CMK (cell line): ENCODE data around the gene CYB561.

Experiments used
- DNase-seq: peaks from one replicate; pipeline ENCODE4 v3.0.0-alpha.2; 2010; ENCODE audit warnings: low read depth

CYB561 gene

DNA sequence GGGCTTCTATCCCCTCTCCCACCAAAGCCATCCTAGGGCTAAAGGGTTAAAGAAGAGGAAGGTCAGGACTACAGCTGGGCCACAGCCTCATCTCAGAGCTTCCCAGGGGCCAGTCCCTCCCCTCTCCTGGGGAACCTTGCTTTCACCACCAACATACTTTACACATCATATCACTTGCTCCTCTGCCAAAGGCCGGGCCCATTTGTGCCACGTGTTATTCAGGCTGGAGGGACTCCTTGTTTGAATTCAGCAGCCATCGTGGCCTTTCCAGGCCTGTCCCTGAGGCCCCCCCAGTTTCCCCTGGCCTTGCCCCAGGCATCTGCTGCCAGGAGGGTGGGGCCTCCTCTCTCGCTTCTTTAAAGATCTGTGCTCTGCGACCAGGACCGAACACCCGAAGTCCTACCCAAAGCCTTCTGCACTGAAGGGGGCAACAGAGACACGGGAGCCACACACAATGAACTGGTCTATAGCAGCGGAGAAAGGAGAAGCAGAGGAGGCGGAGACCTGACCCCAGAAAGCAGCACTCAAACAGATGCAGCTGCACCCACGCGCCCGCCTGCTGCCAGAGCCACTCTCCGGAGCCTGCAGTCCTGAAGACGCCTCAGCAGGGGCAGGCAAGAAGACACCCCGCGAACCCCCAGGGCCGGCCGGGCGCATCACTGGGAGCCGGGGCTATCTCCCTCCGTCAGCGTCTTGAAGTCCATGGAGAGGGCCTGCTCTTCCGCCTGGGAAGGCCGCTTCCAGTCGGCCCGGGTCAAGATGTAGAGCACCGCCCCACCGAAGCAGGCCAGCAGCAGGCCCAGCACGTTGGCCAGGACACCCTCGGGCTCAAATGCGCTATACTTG is 12.1 kb downstream of the CYB561 start:
- DNase-seq = no peak

DNA sequence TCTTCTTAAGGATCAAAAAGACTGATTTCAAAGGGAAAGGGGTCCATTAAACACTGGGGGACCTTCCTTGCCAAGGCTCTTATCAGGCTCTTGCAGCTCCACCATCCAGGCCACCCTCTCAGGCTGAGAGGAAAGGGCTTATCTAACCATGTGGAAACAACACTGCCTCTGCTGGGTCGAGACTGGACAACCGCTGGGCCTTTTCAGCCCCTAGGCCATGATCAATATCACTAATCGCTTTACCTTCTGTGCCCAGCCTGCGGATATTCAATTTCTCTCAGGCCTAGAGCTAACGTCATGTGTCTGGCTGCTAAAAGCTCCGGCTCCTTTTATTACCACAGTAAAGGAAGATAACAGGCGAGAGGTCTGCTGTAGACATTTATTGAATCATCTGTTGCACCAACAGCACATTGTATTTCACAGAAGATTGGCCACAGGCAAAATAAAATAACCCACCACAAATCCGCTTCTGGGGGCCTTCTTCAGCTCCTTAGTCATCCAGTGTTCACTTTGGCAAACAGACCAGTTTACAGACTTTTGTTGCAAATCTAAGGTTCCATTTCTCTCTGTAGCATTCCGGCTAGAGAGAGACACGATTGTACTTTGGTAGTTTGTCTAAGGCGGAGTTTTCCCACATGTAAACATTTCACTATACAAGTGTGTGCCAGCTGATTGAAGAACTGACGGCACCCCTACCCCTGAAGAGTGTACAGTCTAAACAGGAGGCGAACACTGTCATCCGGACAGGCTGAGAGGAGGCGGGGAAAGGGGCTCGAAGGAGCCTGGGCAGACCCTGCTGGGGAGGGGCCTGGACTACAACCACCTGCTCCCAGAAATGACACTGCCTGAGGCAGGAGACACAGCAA is 13.9 kb downstream of the CYB561 start:
- peak; percentile 86 for DNase-seq

DNA sequence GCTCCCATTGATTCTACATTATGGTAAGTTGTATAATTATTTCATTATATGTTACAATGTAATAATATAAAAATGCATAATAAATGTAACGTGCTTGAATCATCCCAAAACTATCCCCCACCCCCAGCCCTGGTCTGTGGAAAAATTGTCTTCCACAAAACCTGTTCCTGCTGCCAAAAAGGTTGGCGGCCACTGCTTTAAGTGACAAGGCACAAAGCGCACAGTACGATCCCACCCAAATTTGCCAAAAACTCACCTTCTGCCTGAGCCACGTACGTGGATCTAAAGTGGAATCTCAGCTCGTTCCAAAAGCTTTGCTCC is 14.5 kb downstream of the CYB561 start:
- DNase-seq = no peak

DNA sequence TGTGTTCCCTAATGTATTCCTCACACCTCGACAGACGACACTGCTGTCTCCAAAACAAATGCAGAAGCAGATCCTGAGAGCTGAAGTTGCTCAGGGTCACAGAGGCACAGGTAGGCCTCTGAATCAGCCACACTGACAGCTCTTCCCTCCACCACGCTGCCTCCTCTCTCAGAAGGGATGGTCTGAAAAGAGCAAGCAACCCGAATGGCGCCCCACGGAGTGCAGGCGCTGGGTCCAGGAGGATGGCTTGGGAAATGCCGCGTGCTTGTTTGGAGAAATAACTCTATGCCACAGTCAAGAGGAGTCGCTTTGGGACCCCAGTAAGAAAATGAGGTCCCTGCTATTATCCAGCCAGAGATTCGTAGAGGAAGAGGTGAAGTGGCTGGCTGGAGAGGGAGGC is 15.9 kb downstream of the CYB561 start:
- no peak for DNase-seq

DNA sequence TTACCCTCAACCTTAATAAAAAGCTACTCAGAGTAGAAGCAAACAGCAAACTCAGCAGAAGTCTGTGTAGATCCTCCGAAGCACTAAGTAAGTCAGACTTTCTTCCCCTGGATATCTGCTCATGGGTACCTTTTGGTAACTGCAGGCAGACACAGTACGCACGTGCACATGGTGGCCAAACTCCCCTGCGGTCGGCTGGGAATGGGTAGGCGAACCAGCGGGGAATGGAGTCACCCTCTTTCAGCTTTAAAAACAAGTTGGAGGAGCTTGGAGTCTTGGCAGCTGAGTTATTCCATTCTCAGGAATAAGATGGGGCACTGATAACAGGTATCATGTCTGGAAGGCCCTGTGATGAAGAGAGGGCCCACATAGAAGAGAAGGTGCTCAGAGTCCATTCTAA is 16.3 kb downstream of the CYB561 start:
- no peak for DNase-seq

DNA sequence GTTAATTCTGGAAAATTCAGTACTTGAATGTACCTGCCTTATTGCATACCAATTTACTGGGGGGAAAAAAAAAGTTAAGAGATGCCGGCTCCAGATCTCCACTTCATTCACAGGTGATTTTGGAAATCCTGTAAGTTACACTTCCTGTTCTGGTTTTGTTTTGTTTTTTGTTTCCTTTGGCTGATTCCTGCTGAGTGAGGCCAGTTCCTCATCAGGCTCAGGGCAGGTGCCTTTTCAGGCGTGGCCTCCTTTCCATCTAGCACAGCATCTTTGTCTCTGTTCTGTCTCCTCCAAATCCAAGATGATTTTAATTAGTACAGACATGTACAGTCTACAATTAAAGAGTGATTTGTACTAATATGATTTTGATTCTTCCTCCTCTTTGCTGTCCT is 19.2 kb downstream of the CYB561 start:
- DNase-seq = no peak

DNA sequence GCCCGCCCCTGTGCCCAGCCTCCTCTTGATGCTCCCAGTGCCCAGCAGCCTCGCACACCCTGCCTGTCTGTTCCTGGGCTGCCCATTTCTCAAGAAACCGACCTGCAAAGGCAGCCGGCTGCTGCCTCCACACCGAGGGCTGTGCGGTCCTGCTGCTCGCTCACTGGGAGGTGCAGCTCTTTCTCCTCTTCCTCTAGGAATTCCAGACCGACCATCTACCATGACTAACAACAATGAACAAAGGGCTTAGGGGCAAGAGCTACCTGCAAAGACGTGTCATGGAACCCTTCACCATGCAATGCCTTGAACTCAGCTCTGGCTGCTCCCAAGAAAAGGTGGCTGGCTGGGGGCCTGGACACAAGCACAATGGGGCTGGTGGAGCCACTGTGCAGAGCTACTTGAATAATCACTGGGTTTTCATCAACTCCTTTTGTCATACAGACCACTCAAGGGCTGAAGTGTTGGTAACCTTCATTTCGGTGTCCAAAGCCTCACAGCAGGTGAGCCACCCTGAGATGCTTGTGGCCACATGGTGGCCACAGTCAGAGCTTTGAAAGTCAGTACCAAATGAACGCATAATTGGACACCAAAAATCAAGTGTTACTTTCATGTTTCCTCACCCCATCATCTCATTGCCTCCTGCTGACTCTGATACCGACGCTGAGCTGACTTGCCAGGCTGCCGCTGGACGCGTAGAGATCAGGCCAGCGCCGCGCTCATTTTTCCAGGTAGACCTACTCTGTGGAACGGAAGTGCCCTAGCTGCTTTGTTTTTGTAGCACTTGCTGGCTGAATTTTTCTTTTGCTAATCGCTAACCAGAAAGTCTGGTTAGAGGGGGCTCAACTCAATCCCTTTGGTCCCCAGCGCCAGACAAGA is 19.8 kb downstream of the CYB561 start:
- no peak for DNase-seq

DNA sequence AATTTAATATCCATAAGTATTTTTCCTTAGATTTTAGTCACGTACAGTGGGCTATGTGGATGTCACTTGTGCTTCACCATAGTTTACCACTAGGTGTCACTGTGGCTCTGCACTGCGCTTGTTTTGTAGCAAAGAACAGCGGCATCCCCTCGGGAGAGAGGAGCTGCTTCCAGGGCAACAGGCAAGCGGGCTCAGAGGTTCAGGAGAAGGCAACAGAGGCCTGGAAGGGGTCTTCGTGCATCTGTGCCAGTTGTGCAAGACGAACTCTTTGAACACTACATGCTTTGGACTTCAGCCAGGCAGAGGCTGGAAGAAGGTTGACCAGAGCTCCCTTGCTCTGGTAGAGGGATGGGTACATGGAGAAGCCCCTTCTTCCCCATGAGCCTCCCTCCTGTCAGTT is 20.6 kb downstream of the CYB561 start:
- peak; percentile 77 for DNase-seq

DNA sequence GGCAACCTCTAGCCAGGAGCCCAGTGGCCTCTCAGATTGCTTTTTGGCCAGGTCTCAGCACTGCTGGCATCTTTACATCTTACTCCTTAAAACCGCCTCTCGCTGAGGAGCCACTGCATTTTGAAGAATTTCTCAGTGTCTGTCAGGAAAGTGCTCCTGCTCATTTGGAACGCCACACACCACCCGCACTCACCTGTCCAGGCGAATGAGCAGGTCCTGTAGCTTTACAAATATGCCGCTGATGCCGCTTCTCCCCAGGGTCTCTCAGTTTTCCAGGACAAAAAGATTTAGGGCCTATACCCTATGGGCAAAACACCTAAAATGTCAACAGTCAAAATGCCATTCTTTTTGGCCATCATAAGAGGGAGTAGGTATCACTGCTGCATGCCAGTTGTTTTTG is 22.1 kb downstream of the CYB561 start:
- DNase-seq = no peak

DNA sequence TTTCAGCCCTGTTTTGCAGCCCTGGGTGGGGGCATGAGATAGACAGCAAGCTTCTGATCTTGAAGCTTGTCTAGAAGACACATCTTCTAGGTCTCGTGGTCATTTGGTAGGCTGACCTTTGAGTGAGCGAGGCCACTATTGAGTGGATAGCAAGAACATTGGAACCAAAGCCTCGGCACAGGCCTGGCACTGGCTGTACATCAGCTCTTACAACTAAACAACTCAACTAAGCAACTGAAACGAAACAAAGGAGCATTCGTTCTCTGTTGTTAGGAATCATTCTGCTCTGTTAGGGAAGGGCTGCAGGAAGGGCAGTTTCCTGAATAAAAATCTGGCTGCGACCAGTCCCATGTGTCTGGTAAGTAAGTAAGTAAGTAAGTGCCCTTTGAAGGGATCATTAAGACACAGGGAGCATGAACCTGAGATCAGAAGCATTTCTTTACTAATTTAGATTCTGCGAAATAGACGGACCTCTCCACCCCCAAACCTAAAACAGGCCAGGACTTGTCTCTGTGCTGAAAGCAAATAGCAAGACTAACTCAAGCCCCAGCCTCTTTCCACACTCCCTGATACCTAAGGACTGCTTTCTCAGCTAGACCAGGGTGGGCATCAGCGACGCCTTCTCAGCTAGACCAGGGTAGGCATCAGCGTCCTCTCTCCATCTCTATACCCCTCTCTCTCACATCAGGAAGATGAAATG is 22.7 kb downstream of the CYB561 start:
- no peak for DNase-seq

DNA sequence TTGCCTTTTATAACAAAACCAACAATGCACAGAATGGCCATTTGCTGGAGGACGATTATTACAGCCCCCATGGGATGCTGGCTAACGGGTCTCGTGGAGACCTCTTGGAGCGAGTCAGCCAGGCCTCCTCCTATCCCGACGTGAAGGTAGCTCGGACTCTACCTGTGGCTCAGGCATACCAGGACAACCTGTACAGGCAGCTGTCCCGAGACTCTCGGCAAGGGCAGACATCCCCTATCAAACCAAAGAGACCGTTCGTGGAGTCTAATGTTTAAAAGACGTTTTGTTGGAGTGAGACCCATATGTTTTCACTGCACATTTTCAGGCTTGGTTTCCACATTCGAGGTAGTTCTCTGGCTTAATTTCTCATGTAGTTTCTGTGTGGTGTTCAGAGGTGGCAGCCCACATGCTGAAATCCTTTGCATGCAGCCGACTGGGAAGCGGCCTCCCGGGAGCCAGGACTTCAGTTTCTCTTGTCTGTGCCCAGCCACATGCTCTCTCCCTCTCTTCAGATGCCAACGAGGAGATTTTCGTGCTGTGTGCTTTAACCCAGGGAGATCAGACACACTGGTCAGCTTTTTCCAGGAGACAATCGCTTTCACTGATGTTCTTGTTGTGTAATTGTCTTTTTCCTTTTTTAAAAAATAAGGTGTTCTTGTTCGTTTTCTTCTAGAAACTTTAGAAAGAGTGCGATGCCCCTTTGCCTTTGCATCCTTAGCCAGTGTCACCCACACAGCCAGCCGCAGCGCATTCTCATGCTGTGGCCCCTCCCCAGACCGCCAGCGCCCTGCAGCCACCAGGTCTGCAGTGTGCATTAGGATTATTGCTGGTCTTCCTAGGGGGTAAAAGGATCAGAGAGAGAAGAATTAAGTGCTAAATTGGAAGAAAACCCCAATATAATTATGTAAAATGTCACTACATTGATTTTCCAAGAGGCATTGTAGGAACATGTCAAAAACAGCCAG is 24.1 kb downstream of the CYB561 start:
- no peak for DNase-seq

DNA sequence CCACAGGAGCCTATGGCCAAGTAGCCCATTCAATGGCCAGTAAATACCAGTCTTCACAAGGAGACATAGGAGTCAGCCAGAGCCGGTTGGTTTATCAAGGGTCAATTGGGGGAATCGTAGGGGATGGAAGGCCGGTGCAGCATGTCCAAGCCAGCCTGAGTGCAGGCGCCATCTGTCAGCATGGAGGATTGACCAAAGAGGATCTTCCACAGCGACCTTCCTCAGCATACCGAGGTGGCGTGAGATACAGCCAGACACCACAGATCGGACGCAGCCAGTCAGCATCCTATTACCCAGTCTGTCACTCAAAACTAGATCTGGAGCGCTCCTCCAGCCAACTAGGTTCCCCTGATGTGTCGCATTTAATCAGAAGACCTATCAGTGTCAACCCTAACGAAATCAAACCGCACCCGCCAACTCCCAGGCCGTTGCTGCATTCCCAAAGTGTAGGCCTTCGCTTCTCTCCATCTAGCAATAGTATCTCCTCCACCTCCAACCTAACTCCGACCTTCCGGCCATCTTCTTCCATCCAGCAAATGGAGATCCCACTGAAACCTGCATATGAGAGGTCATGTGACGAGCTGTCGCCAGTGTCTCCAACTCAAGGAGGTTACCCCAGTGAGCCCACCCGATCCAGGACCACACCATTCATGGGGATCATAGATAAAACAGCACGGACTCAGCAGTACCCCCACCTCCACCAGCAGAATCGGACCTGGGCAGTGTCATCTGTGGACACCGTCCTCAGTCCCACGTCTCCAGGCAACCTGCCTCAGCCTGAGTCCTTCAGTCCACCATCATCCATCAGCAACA is 25.0 kb downstream of the CYB561 start:
- DNase-seq = peak; percentile 59

DNA sequence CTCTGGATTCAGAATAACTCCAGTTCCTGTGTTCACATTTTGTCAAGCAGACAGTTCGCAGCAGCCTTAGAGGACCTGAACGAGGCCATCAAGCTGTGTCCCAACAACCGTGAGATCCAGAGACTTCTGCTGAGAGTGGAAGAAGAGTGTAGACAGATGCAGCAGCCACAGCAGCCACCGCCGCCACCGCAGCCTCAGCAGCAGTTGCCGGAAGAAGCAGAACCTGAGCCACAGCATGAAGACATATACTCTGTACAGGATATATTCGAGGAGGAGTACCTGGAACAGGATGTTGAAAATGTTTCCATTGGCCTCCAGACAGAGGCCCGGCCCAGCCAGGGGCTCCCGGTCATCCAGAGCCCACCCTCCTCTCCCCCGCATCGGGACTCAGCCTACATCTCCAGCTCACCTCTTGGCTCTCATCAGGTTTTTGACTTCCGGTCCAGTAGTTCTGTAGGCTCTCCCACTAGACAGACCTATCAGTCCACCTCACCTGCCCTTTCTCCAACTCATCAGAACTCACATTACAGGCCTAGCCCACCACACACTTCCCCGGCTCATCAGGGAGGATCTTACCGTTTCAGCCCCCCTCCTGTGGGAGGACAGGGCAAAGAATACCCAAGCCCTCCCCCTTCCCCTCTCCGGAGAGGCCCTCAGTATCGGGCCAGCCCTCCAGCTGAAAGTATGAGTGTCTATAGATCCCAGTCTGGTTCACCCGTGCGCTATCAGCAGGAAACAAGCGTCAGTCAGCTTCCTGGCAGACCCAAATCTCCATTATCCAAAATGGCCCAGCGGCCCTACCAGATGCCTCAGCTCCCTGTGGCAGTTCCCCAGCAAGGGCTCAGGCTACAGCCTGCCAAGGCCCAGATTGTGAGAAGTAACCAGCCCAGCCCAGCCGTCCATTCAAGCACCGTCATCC is 25.9 kb downstream of the CYB561 start:
- DNase-seq = peak; percentile 98

DNA sequence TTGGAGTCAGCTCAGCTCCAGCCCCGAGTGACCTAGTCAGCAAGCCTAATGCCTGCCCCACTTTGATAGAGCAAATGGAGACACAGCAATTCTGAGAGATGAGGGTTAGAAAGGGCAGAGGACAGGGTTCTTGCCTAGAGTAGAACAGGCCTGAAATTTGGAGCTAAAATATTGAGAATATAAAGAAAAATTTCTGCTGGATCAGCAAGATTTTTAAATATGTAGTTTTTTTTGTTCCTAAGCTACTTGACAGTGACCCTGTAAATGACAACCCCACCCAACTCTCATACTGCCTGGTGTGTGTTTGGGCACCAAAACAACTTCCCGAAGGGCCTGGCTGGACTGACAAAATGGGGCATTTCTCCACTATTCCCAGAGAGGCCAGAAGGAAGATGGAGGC is 26.7 kb downstream of the CYB561 start:
- no peak for DNase-seq

DNA sequence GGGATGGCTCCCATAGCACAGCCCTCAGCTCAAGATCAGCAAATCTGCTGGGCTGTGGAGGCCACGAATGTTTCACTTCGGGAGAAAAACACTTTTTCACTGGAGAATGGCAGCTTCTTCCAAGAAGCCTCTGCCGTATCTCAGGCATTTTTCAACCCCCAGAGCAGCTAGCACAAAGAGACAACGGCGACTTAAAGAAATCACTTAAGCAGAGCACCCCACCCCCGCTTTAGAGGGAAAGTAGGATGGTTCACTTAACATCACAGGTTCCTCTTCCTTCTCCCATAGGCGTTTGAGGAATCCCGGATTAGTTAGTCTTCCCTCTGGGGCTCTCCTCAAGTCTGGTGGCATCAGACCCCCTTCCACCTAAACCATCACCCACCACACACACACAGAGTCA is 27.6 kb downstream of the CYB561 start:
- DNase-seq = no peak

DNA sequence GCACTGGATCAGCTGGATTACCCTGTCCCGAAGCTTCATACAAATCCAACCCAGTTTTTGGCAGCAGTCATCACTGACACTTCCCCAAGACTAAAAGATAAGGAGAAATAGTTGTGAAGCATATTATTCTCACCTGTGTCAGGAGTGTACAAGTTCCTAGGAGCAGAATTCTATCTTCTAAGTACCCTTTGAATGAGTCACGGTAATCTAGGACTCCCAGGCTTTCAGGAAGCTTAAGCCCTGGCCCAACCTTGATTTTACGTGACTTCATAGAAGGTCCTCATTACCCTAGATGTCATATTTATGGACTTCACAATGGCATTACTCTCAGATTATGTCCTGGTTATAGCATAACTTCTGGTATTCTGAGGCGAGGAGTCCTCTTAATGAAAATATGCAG is 31.9 kb downstream of the CYB561 start:
- no peak for DNase-seq

DNA sequence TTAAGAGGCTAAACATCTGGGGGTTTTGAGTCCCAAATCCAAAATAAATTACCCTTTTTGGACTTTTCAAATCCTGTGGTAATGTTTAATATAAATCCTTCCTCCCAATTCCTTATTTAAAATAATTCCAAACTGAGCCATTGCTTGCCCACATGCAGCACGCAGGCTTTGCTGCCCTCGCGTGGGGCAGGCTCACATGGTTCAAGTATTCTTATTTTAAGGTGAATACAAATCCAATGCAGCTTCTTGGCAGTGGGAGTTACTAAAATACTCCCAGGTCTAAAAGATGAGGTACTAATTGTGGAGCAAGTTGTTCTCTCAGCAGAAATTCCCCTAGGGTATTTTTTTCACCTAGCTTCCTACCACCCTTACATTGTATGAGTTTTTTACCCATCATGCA is 33.0 kb downstream of the CYB561 start:
- DNase-seq = no peak

DNA sequence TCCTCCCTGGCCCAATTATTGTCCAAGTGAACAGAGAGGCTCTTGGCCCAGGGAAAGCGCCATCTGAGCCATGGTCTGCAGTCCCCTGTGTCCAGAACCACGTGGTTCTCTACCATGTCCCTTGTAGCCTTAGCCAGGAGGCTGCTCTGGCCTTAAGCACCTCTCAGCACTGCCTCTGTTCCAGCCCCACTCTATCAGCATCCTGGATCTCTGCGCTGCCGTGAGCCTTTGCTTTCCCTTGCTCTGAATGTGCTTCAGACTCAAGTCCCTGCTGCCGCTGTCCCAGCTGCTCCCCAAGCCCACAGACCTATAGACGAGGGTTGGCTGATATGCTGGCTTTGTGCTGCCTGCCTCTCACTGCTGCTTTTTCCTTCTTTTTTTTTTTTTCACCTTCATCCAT is 33.9 kb downstream of the CYB561 start:
- DNase-seq = no peak
